HG02885 (cell line): ENCODE results near the gene COL5A1.

Experiments
- ATAC-seq: cut with Tn5 transposase; IDR thresholded peaks from one replicate; pipeline ENCODE4 v1.9.1; 2021; ENCODE audit warnings: mild to moderate bottlenecking; ENCODE audit not compliant: unreplicated experiment, poor library complexity

The COL5A1 gene

DNA sequence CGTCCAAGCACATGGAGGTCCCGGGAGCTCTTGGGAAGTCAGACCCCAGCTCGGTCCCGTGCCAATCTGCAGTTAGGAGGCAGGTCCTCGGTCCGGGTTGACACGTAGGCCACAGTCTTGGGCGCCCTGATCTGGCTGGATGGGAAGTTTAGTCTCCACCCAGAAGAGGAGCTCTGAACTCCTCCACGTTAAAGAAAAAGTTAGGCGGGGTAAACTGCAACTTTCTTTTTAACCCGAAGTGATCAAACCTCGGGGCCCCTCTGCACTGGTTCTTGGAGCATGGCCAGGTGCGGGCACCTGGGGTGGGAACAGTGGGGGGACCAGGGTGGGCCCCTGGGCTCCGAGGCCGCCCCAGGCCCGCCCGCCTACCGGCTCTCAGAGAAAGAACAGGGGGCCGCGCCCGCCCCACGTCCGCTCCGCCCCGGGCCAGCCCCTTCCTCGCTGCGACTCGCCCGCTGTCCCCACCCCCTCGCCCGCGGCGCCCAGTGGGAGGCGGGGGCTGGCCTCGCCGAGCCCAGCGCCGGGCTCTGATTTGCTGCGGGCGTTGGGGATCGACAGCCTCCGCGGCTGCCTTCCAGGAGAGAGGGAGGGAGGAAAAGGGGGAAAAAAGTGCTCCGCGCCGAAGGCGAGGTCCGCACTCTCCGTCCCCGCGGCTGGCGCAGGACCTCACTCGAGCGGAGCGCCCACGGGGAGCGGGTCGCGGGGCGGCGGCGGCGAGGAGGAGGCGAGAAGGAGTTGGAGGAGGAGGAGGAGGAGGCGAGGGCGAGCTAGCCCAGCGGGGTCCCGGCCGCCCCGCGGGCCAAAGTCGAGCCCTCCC lies at the start of gene COL5A1:
Gene COL5A1, plus strand, starts transcription at position 631 of the 817 bp plus-strand sequence. CDS start 385 bp downstream, outside the sequence.
- ATAC-seq, result no peak

DNA sequence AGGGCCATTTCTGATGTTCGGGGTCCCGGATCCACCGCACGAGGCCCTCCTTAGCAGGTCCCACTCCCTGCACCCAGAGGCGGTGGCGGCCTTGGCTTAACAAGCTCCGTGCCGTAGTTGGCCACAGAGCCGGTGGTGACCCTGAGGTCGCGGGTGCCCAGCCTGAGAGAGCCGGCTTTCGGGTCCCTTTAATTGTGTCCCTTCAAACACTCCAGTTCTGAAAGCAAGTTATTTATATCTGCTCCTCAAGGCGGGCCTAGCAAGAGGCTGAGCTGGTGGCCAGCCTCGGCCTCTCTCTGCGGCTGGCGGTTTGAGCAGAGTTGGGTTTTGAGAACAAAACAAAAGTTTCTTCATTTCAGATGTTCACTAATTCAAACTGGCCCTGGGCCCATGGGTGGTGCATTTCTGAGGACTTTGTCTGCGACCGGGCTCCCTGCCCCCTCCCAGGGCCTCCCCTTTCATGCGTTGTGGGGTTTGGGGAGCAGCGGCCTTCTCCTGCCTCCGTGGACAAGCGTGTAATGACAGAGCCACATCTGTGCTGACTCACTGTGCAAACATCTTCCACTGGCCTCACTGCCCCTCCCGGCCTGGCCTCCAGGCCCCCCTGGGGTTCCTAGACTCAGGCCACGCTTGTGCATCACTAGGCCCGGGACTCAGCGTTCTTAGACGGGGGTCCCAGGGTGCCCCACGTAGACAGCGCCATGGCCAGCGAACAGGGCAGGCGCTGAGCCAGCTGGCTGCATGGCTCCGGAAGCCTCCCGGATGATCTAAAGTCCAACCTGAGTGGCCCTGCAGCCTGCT lies 49.4 kb upstream of the COL5A1 start:
- no peak for ATAC-seq

DNA sequence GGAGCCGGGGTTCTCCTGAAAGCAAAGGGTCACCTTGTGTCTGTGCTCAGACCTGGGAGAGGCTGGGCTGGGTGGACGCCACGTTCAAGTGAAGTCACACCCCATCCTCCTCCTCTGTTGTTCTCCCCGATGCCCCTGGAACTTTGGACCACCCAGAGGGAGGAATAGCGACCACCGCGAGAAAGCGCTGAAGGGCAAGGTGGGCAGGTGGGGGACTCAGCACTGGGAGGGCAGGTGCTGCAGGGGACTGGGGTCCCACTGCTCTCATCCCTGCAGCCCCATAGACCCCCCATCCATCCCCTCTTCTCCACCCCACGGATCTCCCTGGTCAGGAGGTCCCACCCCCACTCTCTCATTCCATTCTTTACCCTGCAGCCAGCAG lies 48.8 kb upstream of the COL5A1 start:
- no peak for ATAC-seq

DNA sequence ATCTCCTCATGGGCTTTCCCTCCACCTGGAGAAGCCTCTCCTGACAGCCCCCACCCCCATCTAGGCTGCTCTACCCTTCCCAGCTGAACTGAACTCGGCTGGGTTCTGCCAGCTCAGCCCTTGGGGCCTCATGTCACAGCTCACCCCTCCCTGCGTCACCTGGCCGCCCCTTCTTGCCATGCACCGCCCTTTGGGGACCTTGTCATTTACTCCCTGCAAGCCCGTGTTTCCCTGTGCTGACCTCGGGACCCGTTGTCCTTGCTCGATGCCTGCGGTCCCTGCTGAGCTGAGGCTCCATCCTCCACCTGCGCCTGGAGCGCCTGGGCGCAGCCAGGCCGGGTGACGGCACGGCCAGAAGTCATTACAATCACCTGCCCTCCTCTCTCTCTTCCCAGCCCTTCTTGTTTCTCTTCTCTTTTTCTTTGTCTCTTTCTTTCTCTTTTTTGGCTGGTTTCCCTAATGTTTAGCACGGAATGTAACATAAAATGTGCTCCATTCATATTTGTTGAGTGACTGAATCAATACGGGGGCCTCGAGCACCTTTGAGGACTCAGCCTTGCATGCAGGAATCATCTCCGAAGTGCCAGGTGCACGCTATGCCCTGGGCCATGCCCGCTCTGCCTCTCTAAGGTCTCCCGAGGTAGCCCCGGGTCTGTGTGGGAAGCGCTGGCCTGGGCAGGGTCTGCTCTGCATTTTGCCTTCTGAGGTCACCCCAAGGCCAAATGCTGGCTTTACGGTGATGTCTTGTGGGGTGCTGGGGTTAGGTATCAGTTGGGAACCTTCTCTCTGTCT lies 48.1 kb upstream of the COL5A1 start:
- ATAC-seq, result no peak

DNA sequence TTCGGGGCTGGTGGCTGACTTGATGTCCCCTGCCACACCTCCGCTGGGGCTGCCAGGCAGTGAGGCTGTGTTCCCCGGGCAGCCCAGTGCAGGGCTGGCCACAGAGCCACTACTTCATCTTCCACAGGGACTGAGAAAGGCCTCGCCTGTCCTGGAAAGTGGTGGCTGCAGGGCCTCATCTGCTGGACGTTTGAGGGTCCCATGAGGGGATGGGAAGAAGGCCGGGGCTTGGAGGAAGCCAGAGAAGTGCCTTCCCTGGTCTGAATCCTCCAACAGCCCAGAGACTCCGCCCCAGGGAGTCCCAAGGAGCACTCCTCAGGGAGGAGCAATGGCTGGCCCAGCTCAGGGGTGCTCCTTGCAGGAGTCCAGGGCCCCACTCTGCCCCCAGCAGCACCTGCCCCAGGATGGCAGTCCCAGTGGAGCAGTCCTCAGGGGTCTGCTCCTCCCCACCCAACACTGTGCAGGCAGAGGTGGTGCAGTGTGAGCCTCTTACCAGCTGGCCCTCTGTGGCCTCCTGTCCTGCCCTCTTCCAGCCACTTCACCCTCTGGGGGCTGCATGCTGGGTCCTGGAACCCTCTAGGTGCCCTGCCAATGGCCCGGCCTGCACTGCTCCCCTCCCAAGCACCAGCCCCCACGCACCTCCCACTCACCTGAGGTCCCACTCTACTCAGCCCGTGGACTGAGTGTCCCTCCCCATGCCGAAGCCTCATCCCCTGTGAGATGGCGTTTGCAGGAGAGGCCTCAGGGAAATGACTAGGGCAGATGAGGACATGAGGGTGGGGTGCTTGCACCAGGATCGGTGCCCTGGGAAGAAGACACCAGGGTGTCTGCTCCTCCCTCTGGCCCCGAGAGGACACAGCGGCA lies 47.3 kb upstream of the COL5A1 start:
- ATAC-seq, result no peak

DNA sequence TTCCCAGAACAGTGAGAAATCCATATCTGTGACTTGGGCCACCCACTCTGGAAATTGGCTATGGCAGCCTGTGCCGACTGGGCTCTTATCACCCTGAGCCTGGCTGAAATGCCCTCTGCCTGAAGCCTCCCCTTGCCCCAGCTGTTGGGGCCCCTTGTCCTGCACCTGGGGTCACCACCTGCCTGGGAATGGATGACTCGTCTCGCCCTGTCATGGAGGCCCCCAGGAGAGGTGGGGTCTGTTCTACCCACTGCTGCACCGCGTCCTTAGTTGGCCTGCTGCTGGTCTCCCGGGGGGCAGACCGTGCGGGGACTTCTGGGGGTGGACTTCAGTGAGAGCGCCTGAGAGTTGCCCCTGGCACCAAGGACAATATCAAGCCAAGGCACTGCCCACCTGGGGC lies 46.6 kb upstream of the COL5A1 start:
- ATAC-seq, result no peak

DNA sequence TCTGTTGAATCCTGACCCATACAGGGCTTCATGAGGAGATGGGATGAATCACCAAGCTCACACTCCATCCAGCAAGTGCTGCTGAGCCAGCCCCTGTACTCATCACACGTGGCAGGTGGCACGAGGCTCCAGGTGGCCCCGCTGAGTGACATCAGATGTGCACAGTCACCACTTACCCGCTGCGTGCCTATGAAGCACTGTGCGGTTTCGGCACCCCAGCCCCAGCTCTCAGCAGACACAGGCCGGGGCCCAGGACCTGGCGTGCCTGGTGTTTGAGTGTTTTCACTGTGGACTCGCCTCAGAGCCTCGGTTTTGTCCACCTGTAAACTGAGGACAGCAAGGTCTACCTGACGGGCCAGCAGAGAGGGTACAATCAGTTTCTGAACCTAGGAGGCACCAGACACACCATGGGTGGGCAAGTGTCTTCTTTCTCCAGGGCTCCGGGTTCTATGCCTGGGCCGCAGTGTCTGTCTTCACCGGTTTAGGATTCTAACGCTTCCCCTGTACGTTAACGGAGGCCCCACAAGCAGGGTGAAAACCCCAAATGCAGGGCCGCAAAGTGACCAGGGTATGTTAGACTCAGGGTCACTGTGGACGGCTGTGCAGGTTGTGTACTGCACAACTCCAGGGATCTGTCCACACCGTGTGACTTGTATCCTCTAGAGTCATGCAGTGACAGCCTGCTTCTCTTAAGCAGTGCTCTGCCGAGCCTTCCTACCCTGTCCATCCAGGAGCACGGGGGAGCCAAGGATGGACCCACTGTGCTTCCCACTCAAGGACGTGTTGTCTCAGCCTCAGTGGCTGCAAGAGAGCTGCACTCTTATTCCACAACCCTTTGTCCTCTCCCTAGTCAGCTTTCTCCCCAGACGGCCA lies 44.3 kb upstream of the COL5A1 start:
- no peak for ATAC-seq

DNA sequence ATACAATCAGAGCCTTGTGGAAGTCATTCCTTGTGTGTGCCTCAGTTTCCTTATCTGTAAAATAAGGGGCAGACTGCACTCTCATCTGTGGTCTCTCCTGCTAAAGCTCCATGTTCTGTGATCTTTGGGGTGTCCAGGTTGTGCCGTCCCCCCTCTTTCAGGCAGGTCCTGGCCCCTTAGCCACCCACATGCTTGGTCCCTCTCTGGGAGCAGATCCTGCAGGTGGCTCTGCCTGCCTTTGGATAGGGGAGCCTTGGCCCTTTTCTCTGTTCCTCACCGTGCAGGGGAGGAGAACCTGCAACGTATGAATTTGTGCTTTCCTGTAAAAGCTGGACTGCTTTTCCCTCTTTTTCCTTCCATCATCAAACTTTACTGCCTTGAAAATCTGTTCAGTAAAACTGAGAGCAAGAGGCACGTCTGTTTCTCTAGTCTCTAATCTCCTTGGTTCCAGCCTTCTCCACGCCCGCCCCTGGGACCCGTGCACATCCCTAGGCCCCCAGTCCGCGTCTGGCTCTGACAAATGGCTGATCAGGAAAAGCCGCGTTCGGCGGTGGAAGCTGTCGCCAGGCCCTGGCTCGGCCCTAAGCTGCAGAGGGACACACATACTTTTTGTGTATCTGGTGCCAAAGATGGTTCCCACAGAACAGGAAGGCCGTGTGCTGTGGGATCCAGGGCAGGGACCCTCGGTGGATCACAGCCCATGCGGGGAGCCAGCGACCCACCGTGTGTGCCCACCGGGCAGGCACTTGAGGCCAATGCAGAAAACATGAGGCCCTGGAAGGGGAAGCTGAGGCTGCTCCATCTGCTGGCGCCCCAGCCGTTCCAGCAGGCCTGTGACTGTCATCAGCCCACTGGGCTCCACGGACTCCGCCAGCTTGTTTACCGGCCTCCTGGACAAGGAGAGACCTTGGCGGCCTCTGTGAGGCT lies 43.4 kb upstream of the COL5A1 start:
- no peak for ATAC-seq

DNA sequence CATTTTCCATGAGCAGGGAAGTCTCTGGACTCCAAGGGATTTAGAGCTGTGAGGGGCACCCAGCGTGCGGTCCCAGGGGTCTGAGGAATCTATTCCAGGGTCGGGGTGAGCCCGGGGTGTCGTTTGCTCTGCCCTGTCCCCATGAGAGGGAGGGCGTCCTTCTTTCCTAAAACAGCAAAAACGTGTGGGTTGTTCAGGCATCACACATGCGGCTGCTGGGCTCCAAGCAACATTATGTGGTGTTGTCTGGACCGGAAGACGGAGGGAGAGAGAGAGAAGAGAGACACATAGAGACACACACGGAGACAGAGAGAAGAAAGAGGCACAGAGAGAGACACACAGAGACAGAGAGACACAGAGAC lies 42.7 kb upstream of the COL5A1 start:
- ATAC-seq, result no peak

DNA sequence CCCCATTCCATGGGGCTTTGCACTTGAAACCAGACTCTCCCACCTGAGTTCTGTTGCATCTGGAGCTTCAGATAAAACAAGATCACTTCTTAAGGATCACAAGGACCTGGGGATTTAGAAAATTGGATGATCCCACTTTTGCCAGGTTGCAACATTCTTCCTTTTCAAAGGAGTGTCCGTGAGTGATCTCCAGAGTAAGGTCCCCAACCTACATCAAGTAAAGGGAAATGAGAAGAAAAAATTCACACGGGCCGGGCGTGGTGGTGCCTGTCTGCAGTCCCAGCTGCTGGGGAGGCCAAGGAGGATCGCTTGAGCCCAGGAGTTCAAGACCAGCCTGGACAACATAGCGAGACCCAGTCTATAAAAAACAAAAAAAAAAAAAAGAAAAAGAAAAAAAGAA lies 41.2 kb upstream of the COL5A1 start:
- no peak for ATAC-seq

DNA sequence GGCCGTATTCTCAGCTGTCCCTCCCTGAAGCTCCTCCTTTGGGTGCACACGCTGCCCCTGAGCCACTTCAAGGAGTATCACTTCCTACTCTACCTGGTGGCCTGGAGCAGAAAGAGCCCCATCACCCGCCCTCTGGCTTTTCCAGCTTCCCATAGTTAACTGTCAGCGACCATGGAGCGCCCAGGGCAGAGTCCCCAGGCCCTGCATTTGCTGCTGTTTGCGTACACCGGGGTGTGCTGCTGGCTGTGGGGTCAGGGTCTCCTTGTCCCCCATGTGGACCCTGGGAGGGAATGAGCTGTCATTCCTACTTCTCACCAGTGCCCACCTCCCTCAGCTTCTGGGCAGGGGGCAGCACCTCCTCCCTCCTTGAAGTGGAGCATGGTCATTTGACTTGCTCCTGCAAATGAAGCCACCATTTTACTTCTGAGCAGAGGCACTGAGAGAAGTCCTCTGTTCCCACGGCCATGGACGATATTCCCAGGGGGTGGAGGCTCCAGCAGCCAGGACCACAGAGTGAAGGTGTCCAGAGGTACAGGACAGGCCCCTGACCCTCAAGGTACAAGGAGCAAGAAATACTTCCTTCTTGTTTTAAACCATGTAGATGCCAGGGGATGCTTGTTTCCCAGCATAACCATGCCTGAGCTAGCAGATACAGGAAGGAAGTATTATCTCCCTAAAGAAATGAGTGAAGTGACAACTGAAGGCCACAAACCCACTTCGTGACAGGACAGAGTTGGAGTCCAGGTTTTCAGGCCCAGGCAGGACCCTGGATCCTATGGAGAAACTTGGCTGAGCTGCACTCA lies 40.6 kb upstream of the COL5A1 start:
- ATAC-seq, result no peak

DNA sequence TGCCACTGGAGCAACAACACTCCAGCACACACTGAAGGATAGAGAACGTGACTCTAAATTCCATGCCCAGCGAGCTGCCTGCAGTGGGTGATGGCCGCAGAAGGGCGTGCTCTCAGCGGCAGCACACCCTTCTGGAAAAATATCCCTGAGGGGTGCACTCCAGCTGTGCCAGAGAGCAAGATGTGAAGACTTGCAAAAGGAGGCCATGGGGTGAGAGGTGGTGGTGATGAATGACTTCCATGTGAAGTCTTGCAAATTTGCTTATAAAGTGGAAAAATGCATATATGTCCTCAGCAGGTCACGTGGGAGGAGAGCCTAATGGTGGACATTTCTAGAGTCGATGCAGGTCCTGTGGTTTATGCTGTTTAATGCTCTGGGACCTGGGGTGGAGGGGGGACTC lies 39.8 kb upstream of the COL5A1 start:
- ATAC-seq, result no peak

DNA sequence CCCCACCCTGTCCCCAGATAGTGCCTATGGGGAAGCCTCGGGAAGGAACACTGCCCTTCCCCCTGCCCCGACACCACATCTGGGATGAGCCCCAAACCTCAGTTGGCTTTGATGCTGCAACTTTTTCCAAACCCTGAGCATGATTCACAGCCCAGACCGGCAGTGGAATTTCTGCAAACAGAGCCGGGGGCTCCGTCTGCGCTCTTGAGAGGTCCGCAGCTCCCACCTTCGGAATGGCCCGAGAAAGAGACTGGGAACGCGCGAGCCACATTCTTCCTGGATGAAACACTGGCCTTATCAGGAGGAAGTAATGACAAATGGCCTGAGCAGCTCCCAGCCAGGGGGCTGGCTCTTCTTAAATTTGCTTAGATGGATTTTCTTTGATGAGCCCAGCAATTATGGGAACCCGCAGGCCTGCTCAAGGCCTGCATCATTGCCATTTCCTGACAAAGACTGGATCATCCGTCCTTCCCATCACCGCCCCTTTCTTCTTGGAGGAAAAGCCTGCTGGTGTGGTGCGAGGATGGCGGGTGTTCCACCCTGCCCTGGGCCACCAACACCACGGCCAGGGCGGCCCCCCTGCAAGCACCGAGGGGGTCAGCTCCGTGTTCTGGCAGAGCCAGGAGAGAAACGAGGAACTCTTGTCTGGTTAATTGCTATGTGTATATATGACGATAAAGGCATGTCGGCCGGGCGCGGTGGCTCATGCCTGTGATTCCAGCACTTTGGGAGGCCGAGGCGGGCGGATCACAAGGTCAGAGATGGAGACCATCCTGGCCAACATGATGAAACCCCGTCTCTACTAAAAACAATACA lies 38.8 kb upstream of the COL5A1 start:
- no peak for ATAC-seq

DNA sequence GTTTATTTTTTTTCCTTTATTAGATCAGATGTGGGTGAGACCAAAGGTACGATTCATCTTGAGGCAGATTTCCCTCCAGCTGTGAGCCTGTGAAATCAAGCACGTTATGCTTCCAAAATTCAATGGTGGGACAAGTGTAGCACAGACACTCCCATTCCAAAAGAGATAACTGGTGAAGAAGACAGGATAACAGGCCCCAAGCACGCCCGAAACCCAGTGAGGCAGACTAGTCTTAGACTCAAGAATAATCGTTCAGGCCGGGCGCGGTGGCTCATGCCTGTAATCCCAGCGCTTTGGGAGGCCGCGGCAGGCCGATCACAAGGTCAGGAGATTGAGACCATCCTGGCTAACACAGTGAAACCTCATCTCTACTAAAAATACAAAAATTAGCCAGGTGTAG lies 36.8 kb upstream of the COL5A1 start:
- ATAC-seq, result no peak

DNA sequence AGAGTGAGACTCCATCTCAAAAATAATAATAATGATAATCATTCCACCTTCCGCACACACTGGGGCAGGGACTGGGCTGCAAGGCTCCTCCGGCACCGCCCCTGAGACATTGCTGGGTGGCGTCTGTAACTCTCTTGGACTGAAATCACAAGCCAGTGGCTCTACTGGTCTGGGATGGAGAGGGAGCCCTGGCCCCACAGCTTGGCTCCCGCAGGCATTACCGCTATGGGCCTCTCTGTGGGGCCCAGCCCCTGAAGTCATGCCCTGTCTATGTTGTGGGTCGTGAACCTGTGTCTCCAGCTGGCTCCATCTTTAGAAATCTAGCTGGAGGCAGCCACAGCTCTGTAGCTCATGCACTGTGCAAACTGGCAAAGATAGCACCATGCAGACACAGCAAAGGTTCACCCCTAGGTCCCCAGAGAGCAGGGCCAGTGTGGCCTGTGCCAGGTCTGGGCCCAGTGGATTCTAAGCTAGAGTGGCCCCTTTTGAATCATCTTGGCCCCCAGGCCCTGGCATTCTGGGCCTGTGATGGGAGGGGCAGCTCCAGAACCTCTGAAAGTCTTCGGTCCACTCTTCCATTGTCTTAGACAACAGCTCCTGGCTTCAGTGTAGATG lies 36.1 kb upstream of the COL5A1 start:
- ATAC-seq, result no peak

DNA sequence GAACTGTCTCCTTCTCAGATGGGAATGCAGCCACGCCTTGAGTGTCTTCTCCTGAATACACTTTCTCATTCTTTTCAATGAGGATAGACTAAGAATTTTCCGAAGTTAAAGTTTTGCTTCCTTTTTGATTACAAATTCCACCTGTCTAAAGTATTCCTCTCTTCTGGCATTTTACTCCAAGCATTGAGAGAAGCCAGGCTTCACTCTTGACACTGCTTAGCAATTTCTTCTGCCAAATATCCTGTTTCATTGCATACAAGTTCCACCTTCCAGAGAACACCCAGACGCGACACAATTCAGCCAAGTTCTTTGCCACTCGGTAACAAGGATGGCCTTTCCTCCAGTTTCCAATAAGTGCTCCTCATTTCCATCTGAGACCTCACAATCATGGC lies 35.6 kb upstream of the COL5A1 start:
- no peak for ATAC-seq
